Measurements from ENCODE around the gene ZPR1. TPM values are rescaled to one million over a fixed set of nuclear protein-coding genes. Genes with fewer than 3 reads are reported as not detected.

ZPR1 gene
- total and polyA plus RNA-seq, 12 donors = 5.5 to 44.7 (median 22.6) TPM

DNA sequence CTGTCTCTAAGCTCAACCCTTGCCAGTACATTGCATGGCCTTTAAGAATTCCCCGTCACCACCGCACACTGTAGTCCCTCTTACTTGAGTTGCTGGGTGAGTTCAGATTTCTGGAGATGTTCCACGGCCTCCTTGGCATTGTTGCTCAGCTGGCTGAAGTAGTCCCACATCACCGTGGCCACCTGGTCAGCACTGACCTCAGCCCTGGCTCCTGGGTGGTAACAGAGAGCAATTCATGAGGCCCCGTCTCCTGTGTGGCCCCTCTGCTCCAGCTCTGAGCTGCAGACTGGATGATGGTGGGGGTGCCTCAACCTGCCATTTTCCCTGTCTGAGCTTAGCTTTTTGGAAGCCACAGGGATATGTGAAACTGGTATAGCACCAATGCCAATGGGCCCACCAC is 34.8 kb upstream of the ZPR1 start:
- Histone ChIP-seq H3K36me3 (no peaks in the 10 kb centered on the region), H3K4me1 (no peaks in the 10 kb centered on the region), H3K4me3 (no peak overlapping the region), H3K9me3 (no peaks in the 10 kb centered on the region), H3K27me3 (no peaks in the 10 kb centered on the region), H3K27ac (no peak overlapping the region)
- intact Hi-C loops (cut with DNase I) = no loop called here
- DNase-seq (no peak), ATAC-seq (no peak)
- TF ChIP-seq, protein P1, sequence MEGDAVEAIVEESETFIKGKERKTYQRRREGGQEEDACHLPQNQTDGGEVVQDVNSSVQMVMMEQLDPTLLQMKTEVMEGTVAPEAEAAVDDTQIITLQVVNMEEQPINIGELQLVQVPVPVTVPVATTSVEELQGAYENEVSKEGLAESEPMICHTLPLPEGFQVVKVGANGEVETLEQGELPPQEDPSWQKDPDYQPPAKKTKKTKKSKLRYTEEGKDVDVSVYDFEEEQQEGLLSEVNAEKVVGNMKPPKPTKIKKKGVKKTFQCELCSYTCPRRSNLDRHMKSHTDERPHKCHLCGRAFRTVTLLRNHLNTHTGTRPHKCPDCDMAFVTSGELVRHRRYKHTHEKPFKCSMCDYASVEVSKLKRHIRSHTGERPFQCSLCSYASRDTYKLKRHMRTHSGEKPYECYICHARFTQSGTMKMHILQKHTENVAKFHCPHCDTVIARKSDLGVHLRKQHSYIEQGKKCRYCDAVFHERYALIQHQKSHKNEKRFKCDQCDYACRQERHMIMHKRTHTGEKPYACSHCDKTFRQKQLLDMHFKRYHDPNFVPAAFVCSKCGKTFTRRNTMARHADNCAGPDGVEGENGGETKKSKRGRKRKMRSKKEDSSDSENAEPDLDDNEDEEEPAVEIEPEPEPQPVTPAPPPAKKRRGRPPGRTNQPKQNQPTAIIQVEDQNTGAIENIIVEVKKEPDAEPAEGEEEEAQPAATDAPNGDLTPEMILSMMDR (IDR thresholded peaks at IDR 0.05) = no peak
- WGBS, 2 donors = 75 to 77% methylated on average over 5 of the region's 5 CpGs

DNA sequence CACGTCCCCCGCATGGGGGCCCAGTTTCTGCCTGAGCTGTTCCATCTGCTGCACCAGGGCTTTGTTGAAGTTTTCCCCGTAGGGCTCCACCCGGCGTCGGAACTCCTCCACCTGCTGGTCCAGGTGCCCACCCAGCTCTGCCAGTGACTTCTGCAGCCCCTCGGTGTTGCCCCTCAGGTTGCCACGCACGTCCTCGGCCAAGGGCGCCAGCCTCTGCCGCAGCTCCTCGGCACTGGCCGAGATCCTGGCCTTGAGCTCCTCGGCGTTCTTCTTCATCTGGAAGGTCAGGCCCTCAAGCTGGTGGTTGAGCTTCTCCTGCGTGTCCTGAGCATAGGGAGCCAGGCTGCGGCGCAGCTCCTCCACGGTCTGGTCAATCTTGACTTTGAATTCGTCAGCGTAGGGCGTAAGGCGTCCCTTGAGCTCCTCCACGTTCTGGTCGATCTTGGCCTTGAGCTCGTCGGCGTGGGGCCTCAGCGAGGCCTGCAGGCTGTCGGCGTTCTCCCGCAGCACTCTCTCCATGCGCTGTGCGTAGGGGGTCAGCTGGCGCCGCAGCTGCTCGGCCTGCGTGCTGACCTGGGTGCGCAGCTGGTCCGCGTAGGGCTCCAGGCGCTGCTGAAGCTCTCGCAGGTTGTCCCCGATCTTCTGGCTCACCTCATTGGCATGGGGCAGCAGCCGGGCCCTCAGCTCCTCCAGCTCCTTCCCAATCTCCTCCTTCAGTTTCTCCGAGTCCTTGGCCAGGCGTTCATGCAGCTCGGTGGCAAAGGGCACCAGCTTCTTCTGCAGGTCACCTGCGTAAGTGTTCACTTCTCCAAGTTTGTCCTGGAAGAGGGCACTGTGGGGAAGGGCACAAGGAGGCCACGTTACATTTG is 33.5 kb upstream of the ZPR1 start:
- Histone ChIP-seq H3K27me3 (no peaks in the 10 kb centered on the region), H3K4me1 (no peaks in the 10 kb centered on the region), H3K4me3 (no peak overlapping the region), H3K27ac (no peak overlapping the region), H3K9me3 (no peaks in the 10 kb centered on the region), H3K36me3 (no peaks in the 10 kb centered on the region)
- no peak for DNase-seq
- no peak for ATAC-seq
- intact Hi-C loops (cut with DNase I) = no loop called here
- WGBS, 2 donors = 92 to 95% methylated on average over 51 of the region's 51 CpGs
- TF ChIP-seq, protein P1 (IDR thresholded peaks at IDR 0.05) = no peak

GRCh38 chr11:116819049-116819448 is 31.2 kb upstream of the ZPR1 start:
- intact Hi-C loops (cut with DNase I) = no loop called here
- Histone ChIP-seq H3K9me3 (no peaks in the 10 kb centered on the region), H3K4me3 (no peak overlapping the region), H3K27ac (no peak overlapping the region), H3K36me3 (no peaks in the 10 kb centered on the region), H3K27me3 (no peaks in the 10 kb centered on the region), H3K4me1 (peaks cover 0 to 7% (median 0%) of the 10 kb centered on the region in 9 donors)
- no peak for DNase-seq
- 89 to 90% methylated on average over 9 of the region's 9 CpGs for WGBS, 2 donors
- TF ChIP-seq, protein P1 (IDR thresholded peaks at IDR 0.05) = no peak
- no peak for ATAC-seq

- H3K9me3 ChIP-seq = peaks cover 0 to 4% (median 0%) of the 10 kb centered on the region in 11 donors
- TF ChIP-seq, protein P1 (IDR thresholded peaks at IDR 0.05) = no peak
- DNase-seq (no peak), ATAC-seq (peak in 2 of 8 donors; percentile 35 to 69)
- intact Hi-C loops (cut with DNase I) = no loop called here
- H3K27ac ChIP-seq = peak overlapping the region in 2 of 10 donors; percentile 14 to 53
- 61 to 77% methylated on average over 6 of the region's 6 CpGs for WGBS, 2 donors
- no peaks in the 10 kb centered on the region for H3K36me3 ChIP-seq
- no peak overlapping the region for H3K4me3 ChIP-seq
- H3K27me3 ChIP-seq = no peaks in the 10 kb centered on the region
- H3K4me1 ChIP-seq = peaks cover 0 to 13% (median 0%) of the 10 kb centered on the region in 9 donors
Observed at GRCh38 chr11:116814502-116814901, 26.7 kb upstream of the ZPR1 start.

Data from heart right ventricle (tissue), 16 donors.